ENCODE results near the gene THAP6.
"Not testable (repeated sequence)": the region's sequence is repeated elsewhere in the genome, so short reads cannot be mapped to it uniquely, and the experiment has no call there.

DNA sequence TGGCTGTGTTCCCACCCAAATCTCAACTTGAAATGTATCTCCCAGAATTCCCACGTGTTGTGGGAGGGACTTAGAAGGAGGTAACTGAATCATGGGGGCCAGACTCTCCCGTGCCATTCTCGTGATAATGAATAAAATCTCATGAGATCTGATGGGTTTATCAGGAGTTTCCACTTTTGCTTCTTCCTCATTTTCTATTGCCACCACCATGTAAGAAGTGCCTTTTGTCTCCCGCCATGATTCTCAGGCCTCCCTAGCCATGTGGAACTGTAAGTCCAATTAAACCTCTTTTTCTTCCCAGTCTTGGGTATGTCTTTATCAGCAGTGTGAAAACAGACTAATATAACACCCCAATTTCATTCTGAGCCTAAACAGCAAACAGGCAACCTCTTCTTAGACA lies 4.7 kb upstream of the THAP6 start:
- TF ChIP-seq, protein P1, sequence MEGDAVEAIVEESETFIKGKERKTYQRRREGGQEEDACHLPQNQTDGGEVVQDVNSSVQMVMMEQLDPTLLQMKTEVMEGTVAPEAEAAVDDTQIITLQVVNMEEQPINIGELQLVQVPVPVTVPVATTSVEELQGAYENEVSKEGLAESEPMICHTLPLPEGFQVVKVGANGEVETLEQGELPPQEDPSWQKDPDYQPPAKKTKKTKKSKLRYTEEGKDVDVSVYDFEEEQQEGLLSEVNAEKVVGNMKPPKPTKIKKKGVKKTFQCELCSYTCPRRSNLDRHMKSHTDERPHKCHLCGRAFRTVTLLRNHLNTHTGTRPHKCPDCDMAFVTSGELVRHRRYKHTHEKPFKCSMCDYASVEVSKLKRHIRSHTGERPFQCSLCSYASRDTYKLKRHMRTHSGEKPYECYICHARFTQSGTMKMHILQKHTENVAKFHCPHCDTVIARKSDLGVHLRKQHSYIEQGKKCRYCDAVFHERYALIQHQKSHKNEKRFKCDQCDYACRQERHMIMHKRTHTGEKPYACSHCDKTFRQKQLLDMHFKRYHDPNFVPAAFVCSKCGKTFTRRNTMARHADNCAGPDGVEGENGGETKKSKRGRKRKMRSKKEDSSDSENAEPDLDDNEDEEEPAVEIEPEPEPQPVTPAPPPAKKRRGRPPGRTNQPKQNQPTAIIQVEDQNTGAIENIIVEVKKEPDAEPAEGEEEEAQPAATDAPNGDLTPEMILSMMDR (IDR thresholded peaks at IDR 0.05; ENCODE audit: poor library complexity): not testable (repeated sequence)
- not testable (repeated sequence) for TF ChIP-seq EZH2 (IDR thresholded peaks at IDR 0.05; ENCODE audit: borderline replicate concordance)

Measured in hepatocyte (in vitro differentiated cells).